HL-60 (cell line): Measurements from ENCODE around the gene MICU1.

Source experiments
- POLR2AphosphoS5 ChIP-seq: IDR thresholded peaks from 2 replicates; pipeline ENCODE4 v1.6.1; 2012; ENCODE audit warnings: low read depth
- SPI1 ChIP-seq: IDR thresholded peaks from 2 replicates; pipeline ENCODE4 v1.6.1; 2012; ENCODE audit warnings: low read depth, mild to moderate bottlenecking, borderline replicate concordance
- TF ChIP-seq, protein P1 (sequence below): IDR thresholded peaks from one replicate; pipeline ENCODE4 v1.5.1; 2011; ENCODE audit warnings: low read length, control low read depth, inconsistent platforms; ENCODE audit not compliant: insufficient read depth

DNA sequence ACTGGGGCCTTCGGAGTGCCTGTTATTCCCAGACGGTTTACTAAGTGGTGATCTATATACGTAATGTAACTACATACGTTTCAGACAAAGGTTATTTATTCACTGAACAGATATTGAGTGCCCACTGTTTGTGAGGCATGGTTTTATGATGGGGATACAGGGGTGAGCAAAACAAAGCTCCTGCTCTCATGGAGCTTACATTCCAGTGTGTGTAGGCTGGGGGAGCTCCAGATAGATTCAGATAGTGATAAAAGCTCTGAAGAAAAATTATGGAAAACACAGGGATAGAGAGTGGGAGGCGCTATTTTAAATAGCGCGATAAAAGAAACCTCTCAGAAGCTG is 270.7 kb downstream of the MICU1 start:
- TF ChIP-seq, protein P1, sequence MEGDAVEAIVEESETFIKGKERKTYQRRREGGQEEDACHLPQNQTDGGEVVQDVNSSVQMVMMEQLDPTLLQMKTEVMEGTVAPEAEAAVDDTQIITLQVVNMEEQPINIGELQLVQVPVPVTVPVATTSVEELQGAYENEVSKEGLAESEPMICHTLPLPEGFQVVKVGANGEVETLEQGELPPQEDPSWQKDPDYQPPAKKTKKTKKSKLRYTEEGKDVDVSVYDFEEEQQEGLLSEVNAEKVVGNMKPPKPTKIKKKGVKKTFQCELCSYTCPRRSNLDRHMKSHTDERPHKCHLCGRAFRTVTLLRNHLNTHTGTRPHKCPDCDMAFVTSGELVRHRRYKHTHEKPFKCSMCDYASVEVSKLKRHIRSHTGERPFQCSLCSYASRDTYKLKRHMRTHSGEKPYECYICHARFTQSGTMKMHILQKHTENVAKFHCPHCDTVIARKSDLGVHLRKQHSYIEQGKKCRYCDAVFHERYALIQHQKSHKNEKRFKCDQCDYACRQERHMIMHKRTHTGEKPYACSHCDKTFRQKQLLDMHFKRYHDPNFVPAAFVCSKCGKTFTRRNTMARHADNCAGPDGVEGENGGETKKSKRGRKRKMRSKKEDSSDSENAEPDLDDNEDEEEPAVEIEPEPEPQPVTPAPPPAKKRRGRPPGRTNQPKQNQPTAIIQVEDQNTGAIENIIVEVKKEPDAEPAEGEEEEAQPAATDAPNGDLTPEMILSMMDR = no peak
- TF ChIP-seq POLR2AphosphoS5 (no peak), SPI1 (no peak)
